AG09309 (cell line): ENCODE measurements around the gene SLC13A4.
A peak's percentile ranks its signal among the peaks of the same experiment; 100 is the strongest.
"Not testable (repeated sequence)": the region's sequence is repeated elsewhere in the genome, so short reads cannot be mapped to it uniquely, and the experiment has no call there.

Experiments
- DNase-seq: peaks from one replicate; pipeline ENCODE4 v3.0.0-alpha.2; 2010; ENCODE audit warnings: low read depth
- H3K4me3 ChIP-seq: 2 replicates; pipeline ENCODE4 v1.5.1; 2011; ENCODE audit warnings: mild to moderate bottlenecking, low read depth, low read length, moderate library complexity; ENCODE audit not compliant: control insufficient read depth
- CTCF ChIP-seq: IDR thresholded peaks from 2 replicates; pipeline ENCODE4 v1.5.1; 2011; ENCODE audit warnings: mild to moderate bottlenecking, low read depth, low read length, inconsistent platforms; ENCODE audit not compliant: insufficient read depth, control insufficient read depth; ENCODE audit errors: missing control alignments

The SLC13A4 gene

GRCh38 chr7:135704698-135705097 lies 23.3 kb downstream of the SLC13A4 start:
- no peak for TF ChIP-seq CTCF
- no peak overlapping the region for H3K4me3 ChIP-seq
- no peak for DNase-seq

GRCh38 chr7:135704074-135704473 lies 23.9 kb downstream of the SLC13A4 start:
- TF ChIP-seq CTCF, result peak; percentile 11
- no peak for DNase-seq
- H3K4me3 ChIP-seq, result no peak overlapping the region

GRCh38 chr7:135697276-135698049 lies 30.5 kb downstream of the SLC13A4 start:
- no peak for DNase-seq
- H3K4me3 ChIP-seq, result no peak overlapping the region
- no peak for TF ChIP-seq CTCF

- TF ChIP-seq CTCF, result no peak
- DNase-seq, result no peak
- no peak overlapping the region for H3K4me3 ChIP-seq
Measured at GRCh38 chr7:135693558-135693957, 34.4 kb downstream of the SLC13A4 start.

GRCh38 chr7:135692606-135693005 lies 35.4 kb downstream of the SLC13A4 start:
- not testable (repeated sequence) for DNase-seq

GRCh38 chr7:135692055-135692454 lies 35.9 kb downstream of the SLC13A4 start:
- DNase-seq, result no peak
- no peak for TF ChIP-seq CTCF
- H3K4me3 ChIP-seq, result no peak overlapping the region

More at GRCh38 chr7:135692606-135693005, 35.4 kb downstream of the SLC13A4 start:
- not testable (repeated sequence) for H3K4me3 ChIP-seq

- no peak for TF ChIP-seq CTCF
- no peak for DNase-seq
- no peak overlapping the region for H3K4me3 ChIP-seq
Measured at GRCh38 chr7:135690566-135690965, 37.4 kb downstream of the SLC13A4 start.
